BJ (cell line): ENCODE data around the gene FAIM2. TPM values are rescaled to one million over a fixed set of nuclear protein-coding genes. Genes with fewer than 3 reads are reported as not detected.

Experiments used
- CTCF ChIA-PET: fragments of 350-600 bp; formaldehyde crosslinking; extraction: SDS; loops from one replicate; lab custom pipeline; 2021; ENCODE audit warnings: antibody characterized with exemption, inconsistent platforms; lab: Yijun Ruan, JAX
- POLR2A ChIA-PET: fragments of 300-600 bp; sonication (Branson Sonifier 250); formaldehyde crosslinking; extraction: SDS; loops from one replicate; lab custom pipeline; 2021; ENCODE audit warnings: antibody characterized with exemption; lab: Charles Lee
- DNase-seq: peaks from one replicate; pipeline ENCODE4 v3.0.0-alpha.2; 2011; ENCODE audit warnings: low read depth
- H3K27me3 ChIP-seq: 2 replicates; pipeline ENCODE4 v1.6.0; 2011; ENCODE audit warnings: low read length; ENCODE audit not compliant: control insufficient read depth, insufficient read depth
- H3K36me3 ChIP-seq: 2 replicates; pipeline ENCODE4 v1.5.1; 2011; ENCODE audit warnings: low read length; ENCODE audit not compliant: control insufficient read depth, insufficient read depth
- H3K4me3 ChIP-seq: 2 replicates; pipeline ENCODE4 v1.5.1; 2011; ENCODE audit warnings: low read depth, mild to moderate bottlenecking, control low read depth, low read length
- polyA plus RNA-seq: library from polyadenylated mRNA; depleted of rRNA; stranded (reverse); fragments of >200 nt; gene quantifications from 2 replicates; pipeline ENCODE4 v1.2.3, GENCODE V29; 2011
- TF ChIP-seq, protein P1 (sequence below): IDR thresholded peaks from 2 replicates; pipeline ENCODE4 v1.5.1; 2011; ENCODE audit warnings: low read depth, mild to moderate bottlenecking, control low read depth, inconsistent platforms, low read length, moderate library complexity; ENCODE audit not compliant: insufficient read depth

FAIM2 gene
- polyA plus RNA-seq, 1 experiment, result 3.6 TPM

DNA sequence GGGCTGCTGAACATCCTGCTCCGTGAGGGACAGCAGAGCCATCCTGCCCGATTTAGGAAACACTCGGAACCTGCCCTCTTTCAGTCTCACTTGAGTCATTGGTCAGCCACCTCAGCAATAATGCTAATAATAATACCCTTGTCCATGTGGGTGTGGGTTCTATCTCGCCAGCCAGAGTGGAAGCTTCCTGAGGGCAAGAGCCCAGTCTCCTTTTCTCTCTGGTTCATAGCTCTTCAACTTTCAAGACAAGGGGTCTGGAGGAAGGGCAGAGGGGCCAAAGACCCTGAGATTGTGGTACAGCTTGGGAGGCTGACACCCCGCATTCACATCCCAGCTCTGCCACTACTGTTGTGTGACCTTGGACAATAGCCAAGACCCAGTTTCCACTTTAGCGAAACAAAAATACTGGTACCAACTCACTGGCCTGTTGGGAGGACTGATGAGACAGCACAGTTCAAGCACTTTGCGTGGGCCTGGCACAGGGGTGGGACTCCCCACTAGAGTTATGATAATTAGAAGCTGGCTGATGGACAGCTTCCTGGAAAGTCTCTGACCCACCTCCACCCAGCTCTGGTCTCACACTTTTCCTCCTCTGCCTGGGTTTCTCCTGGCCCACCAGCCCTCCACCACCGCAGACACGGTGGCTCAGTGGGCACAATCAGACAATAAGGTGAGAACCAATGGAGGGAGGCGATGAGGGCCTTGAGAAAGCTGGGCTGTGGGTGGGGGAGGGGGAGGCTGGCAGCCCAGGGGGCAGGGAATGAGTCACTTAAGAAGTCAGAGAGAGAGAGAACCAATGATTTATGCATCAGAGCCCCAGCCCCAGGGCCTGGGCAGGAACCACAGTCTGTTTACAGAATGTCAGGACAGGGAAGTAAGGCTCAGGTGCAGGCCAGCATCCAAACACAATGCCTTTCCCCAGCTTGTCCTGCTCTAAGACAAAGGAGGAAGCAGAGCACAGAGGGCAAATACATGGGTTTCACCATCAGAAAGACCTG lies 9.6 kb downstream of the FAIM2 start:
- Histone ChIP-seq H3K27me3 (peaks cover 28% of the 10 kb centered on the region), H3K36me3 (no peaks in the 10 kb centered on the region), H3K4me3 (no peak overlapping the region)
- TF ChIP-seq, protein P1, sequence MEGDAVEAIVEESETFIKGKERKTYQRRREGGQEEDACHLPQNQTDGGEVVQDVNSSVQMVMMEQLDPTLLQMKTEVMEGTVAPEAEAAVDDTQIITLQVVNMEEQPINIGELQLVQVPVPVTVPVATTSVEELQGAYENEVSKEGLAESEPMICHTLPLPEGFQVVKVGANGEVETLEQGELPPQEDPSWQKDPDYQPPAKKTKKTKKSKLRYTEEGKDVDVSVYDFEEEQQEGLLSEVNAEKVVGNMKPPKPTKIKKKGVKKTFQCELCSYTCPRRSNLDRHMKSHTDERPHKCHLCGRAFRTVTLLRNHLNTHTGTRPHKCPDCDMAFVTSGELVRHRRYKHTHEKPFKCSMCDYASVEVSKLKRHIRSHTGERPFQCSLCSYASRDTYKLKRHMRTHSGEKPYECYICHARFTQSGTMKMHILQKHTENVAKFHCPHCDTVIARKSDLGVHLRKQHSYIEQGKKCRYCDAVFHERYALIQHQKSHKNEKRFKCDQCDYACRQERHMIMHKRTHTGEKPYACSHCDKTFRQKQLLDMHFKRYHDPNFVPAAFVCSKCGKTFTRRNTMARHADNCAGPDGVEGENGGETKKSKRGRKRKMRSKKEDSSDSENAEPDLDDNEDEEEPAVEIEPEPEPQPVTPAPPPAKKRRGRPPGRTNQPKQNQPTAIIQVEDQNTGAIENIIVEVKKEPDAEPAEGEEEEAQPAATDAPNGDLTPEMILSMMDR, result no peak
- POLR2A ChIA-PET, result no interaction called here
- CTCF ChIA-PET, result interaction anchor here (0.9 kb wide), 1 partner anchor 26 kb away, joined by 3 read pairs; no protein-coding TSS in a partner anchor
- no peak for DNase-seq

DNA sequence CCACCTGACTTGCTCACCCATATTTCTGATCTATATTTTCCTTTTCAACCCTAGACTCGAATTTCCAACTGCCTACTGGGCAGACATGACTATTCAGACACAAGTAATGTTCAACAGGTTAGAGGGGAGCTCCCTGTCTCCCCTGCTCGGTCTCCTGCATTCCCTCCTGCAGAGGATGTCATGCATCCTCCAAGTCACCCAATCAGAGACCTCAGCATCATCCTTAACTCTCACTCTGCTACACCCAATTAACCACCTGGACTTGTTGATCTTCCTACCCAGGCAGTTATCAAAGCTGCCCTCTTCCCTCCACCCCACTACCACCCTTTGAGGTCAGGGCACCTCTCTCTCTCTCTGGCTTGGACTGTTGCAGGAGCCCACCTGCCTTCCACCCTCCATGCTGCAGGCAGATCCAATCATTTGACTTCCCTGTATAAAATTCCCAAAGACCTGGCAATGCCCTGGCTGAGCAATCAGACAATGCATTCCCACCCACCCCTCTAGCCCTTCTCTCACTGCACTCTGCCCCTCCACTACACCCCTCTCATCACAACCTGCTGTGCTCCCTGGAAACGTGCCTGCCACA lies 10.9 kb downstream of the FAIM2 start:
- TF ChIP-seq, protein P1, result no peak
- no peak for DNase-seq
- no peak overlapping the region for H3K4me3 ChIP-seq
- peaks cover 24% of the 10 kb centered on the region for H3K27me3 ChIP-seq
- ChIA-PET CTCF (interaction anchor here (1.5 to 1.7 kb wide), 3 partner anchors 24 to 34 kb away, joined by 4 to 6 read pairs (median 4); no protein-coding TSS in a partner anchor), POLR2A (no interaction called here)
- H3K36me3 ChIP-seq, result no peaks in the 10 kb centered on the region

DNA sequence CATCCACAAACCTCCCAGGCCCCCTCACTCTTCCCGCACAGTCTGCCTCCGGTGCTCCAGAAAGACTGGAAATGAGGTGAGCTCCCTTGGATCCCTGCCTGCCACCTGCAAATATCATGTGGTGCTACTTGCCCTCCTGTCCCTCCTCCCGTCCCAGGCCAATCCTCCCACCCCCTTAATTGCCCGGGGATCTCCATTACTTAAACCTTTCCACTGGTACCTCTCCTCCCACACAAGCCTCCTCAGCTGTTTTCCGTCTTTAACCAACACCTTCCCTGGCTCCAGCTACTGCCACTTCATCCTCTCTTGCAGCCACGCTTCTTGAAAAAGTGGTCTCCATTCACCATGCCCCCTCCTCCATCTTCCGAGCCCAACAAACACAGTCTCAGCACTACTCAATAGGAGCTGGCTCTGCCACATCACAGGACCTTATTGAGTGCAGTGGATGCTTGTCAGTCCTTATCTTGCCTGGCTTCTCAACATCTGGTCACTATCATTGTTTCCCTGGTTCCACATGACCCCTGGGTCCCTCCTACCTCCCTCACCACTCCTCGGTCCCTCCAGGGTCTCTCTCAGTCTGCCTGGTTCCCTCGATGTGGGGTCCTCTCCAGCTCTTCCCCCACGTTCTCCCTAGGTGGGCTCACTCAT lies 11.5 kb downstream of the FAIM2 start:
- ChIA-PET POLR2A (no interaction called here), CTCF (interaction anchor here (0.7 to 1.7 kb wide), 4 partner anchors 17 to 34 kb away, joined by 3 to 6 read pairs (median 4); no protein-coding TSS in a partner anchor)
- Histone ChIP-seq H3K36me3 (no peaks in the 10 kb centered on the region), H3K4me3 (no peak overlapping the region), H3K27me3 (peaks cover 28% of the 10 kb centered on the region)
- TF ChIP-seq, protein P1, result no peak
- no peak for DNase-seq

DNA sequence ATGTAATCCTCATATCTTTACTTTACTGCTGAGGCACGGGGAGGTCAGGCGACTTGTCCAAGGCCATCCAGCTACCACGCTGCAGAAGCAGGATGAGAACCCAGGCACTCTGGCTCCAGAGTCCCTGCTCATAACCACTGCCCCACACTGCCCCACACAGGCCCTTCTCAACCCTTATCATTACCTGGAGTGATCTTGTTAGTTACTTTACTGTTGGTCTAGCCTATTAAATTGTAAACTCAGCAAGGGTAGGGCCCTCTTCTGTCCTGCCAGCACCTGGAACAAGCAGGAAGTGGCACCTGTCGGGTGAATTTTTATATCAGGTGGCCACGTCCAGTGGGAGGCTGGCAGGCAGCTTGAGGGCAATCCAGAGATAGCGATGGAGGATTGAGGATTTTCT lies 12.2 kb downstream of the FAIM2 start:
- DNase-seq, result no peak
- H3K27me3 ChIP-seq, result peaks cover 30% of the 10 kb centered on the region
- TF ChIP-seq, protein P1, result no peak
- ChIA-PET POLR2A (no interaction called here), CTCF (interaction anchor here (1.0 to 1.7 kb wide), 4 partner anchors 23 to 49 kb away, joined by 3 to 6 read pairs (median 4); no protein-coding TSS in a partner anchor)
- no peak overlapping the region for H3K4me3 ChIP-seq
- H3K36me3 ChIP-seq, result no peaks in the 10 kb centered on the region
